Measurements from ENCODE around the gene ABCA10.
"Not testable (repeated sequence)": the region's sequence is repeated elsewhere in the genome, so short reads cannot be mapped to it uniquely, and the experiment has no call there.

The ABCA10 gene

DNA sequence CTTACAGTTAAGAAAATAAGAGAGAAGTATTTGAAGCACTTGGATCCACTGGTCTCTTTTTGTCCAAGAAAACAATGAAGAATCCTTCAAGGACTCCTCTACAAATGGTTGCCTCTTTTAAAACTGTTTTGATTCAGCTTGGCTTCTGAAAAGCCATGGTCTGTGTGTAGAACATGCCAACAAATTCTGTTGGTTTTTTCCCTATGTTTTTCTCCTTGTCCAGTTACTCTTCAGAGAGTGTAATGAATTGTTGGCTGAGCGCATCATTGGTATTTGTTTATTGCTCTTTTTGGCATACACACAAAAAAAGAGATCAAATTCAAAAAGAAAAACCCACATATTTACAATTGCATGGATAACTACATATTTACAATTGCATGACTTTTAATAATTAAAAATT, at the start of gene ABCA10:
Gene ABCA10, minus strand, starts transcription at position 249 of the 400 bp plus-strand sequence. CDS start 3,466 bp downstream, outside the sequence.
- no peak for DNase-seq (ENCODE audit: low read depth)

- DNase-seq (ENCODE audit: low read depth), result not testable (repeated sequence)
These were observed 47.7 kb upstream of the ABCA10 start for GRCh38 chr17:69276279-69276678.

DNA sequence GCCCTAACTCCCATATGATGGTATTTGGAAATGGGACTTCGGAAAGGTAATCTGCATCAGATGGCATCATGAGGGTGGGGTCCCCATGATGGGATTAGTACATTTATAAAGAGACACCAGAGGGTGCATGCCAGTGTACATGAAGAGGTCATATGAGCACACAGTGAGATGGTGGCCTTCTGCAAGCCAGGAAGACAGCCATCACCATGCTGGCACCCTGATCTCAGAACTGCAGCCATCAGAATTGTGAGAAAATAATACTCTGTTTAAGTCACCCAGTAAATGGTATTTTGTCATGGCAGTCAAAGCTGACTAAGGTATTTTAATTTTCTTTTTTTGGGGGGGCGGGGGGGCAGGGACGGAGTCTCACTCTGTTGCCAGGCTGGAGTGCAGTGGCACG, 47.1 kb upstream of the ABCA10 start:
- DNase-seq (ENCODE audit: low read depth), result no peak

DNA sequence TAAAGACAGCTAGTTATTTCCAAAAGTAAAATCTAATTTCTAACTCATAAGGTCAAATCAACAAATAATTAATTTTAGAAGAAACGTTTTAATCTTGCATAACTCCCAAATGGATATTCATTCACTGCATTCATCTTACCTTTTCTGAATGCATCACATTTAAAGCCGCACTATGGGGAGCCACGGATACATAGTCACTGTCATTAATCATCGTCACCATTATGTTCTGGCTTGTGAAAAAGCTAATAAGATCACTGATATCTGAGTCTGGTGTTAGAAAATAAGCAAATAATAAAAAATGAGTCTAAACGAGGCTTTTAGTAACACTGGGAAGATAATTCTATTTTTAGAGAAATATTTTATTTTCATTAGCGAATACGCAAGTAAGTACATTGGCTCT, 42.4 kb upstream of the ABCA10 start:
- DNase-seq (ENCODE audit: low read depth), result no peak

DNA sequence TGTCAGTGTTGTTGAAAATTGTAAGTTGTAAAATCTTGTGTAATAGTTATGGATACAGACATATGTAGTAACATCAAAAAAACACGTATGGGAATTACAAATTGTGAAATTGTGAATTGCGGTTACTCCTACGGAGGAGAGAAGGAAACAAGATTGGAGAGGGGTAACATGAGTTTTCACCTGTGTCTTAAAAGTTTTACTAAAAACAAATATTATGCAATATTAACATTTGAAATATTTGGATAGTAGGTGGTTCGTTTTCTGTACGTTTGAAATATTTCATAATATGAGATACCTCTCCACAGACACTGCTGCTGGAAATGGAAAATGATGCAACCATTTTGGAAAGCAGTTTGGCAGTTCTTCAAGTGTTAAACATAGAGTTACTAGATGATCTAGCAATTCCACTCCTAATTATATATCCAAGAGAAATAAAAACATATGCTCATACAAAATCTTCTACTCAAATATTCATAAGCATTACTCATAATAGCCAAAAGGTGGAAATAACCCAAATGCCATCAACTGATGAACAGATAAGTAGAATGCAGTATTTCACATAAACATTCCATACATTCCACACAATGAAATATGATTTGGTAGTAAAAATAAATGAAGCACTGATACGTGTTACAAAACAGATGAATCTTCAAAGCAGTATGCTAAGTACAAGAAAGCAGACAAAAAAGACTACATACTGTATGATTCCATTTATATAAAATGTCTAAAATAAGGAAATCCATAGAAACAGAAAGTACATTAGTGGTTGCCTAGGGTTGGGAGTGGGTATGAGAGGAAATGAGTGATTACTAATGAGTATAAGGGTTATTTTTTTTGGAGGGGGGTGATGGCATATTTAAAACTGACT, 40.7 kb upstream of the ABCA10 start:
- peak; percentile 29 for DNase-seq (ENCODE audit: low read depth)

DNA sequence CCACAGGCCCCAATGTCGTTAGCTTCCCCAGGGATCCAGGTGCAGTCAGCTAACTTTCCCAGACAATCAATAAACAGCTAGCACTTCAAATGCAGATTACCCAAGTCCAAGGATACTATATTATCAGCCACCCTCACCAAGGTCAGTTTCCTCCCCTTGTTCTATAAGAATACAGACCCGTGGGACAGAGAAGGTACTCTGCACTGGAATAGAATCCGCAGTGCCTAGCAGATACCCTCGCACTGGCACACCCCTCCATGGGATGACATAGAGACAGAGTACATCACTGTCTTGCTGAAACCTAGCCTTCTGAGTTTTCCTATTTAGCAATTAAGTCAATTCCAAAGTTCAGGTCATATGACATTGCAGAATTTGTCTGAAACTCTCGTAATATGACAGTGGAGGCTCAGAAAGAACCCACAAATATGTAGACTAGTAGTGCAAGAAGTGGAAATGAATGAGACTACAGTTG, 40.0 kb upstream of the ABCA10 start:
- DNase-seq (ENCODE audit: low read depth), result no peak

- no peak for DNase-seq (ENCODE audit: low read depth)
These were observed 38.6 kb upstream of the ABCA10 start for GRCh38 chr17:69267219-69267618.

GRCh38 chr17:69265873-69266272, 37.2 kb upstream of the ABCA10 start:
- no peak for DNase-seq (ENCODE audit: low read depth)

DNA sequence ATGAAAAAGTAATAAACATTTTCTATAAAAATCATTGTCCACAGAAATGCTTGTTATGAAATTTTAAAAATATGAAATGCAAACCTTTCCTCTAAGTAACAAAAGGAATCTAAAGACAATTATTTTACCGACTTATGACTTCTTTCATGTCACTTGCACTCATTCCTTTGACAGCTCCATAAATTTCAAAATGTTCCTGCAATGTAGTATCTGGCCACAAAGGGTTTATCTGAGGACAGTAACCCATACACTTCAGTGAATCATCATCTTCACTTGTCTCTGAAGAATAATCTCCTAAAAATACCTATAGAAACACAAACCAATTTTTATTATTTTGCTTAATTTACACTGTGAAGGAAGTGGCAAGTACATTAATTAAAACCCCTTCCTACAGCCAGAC, 25.6 kb upstream of the ABCA10 start:
- DNase-seq (ENCODE audit: low read depth), result no peak

DNA sequence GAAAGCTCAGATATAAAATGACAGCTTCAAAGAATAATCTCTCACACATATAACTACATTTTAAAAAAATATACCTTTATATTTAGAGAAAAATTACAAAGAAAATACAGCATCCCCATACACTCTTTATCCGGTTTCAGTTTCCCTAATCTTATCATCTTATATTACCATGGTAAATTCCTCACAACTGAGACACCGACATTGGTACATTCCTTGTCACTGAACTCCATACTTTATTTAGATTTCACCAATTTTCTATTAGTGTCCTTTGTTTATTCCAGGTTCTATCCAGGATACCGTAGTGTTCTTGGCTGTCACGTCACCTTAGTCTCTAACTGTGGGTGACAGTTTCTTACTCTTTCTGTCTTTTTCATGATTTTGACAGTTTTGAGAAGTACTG, 22.0 kb upstream of the ABCA10 start:
- DNase-seq (ENCODE audit: low read depth), result no peak

- peak; percentile 45 for DNase-seq (ENCODE audit: low read depth)
These were observed 18.2 kb upstream of the ABCA10 start for GRCh38 chr17:69246726-69247375.

GRCh38 chr17:69246202-69246601, 17.6 kb upstream of the ABCA10 start:
- DNase-seq (ENCODE audit: low read depth), result no peak

DNA sequence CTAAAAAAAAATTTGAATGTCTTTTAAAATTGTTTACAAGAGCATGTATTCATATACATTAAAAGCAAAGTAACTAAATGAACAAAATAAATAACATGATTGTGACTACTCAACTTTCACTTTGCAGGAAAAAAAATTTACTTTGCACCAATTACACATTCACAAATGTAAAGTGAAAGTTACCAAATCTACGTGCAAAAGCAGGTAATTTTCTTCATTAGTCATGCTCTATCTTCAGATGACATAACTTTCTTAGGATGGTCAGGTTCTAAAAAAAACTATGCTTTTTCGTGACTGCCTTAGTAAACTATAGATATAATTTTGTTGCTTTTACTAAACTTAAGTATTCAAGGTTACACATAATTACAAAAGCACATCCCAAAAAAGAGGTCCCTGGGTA, 17.0 kb upstream of the ABCA10 start:
- DNase-seq (ENCODE audit: low read depth), result no peak

GRCh38 chr17:69239611-69240600, 11.3 kb upstream of the ABCA10 start:
- DNase-seq (ENCODE audit: low read depth), result no peak

GRCh38 chr17:69236946-69237345, 8.3 kb upstream of the ABCA10 start:
- no peak for DNase-seq (ENCODE audit: low read depth)

- DNase-seq (ENCODE audit: low read depth), result no peak
These were observed 7.8 kb upstream of the ABCA10 start for GRCh38 chr17:69236464-69236863.

- peak; percentile 77 for DNase-seq (ENCODE audit: low read depth)
These were observed 6.9 kb upstream of the ABCA10 start for GRCh38 chr17:69235338-69236058.

- no peak for DNase-seq (ENCODE audit: low read depth)
These were observed 4.0 kb upstream of the ABCA10 start for GRCh38 chr17:69232650-69233049.

GRCh38 chr17:69231521-69231920, 2.9 kb upstream of the ABCA10 start:
- DNase-seq (ENCODE audit: low read depth), result no peak

DNA sequence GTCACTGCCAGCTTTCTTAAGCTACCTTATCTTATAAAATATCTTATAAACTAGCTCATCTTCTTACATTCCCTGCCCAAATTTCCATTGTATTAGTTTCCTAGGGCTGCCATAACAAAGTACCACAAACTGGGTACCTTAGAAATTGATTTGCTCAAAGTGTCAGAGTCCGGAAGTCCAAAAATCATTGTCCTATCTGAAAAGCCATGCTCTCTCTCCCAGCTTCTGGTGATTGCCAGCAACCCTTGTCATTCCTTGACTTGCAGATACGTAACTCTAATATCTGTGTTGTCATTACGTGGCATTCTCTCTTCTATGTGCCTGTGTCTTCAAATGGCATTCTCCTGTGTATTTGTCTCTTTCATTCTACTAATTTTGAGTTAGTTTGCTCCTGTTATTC, 2.3 kb upstream of the ABCA10 start:
- DNase-seq (ENCODE audit: low read depth), result no peak

GRCh38 chr17:69228018-69228417, 606 bp downstream of the ABCA10 start:
- no peak for DNase-seq (ENCODE audit: low read depth)
